H1 (cell line): ENCODE measurements around the gene NCK2. TPM values are rescaled to one million over a fixed set of nuclear protein-coding genes. Genes with fewer than 3 reads are reported as not detected.

Source experiments
- CTCF ChIA-PET: fragments of 300-600 bp; sonication (Branson Sonifier 250); formaldehyde crosslinking; loops from one replicate; lab custom pipeline; 2021; ENCODE audit not compliant: partially characterized antibody; lab: Charles Lee
- POLR2A ChIA-PET: fragments of 300-600 bp; sonication (Branson Sonifier 250); formaldehyde crosslinking; loops from one replicate; lab custom pipeline; 2021; ENCODE audit warnings: inconsistent platforms; ENCODE audit not compliant: partially characterized antibody; lab: Charles Lee
- DNase-seq, 2 experiments: peaks; one replicate each; pipeline versions ENCODE4 v3.0.0 to v3.0.0-alpha.2; 2010 to 2022; ENCODE audit warnings: low spot score in 2 of 2, low read depth in 1 of 2, mixed read lengths in 1 of 2
- FAIRE-seq: peaks from 2 replicates; lab custom pipeline; 2011; peaks lifted over from hg19 to GRCh38; lab: Jason Lieb, UNC
- H2AFZ ChIP-seq: 2 replicates; pipeline ENCODE4 v1.8.1; 2012; ENCODE audit warnings: low read length, inconsistent platforms
- H2AK5ac ChIP-seq: 2 replicates; pipeline ENCODE4 v1.6.1; 2013; ENCODE audit warnings: low read depth, low read length
- H2BK120ac ChIP-seq: replicated peaks from 2 replicates; pipeline ENCODE3; 2013; ENCODE audit warnings: low read depth, low read length, inconsistent platforms
- H2BK12ac ChIP-seq: 2 replicates; pipeline ENCODE4 v1.6.1; 2013; ENCODE audit warnings: low read depth, low read length
- H2BK15ac ChIP-seq: 2 replicates; pipeline ENCODE4 v1.6.1; 2013; ENCODE audit warnings: low read length
- H2BK20ac ChIP-seq: 2 replicates; pipeline ENCODE4 v1.6.1; 2013; ENCODE audit warnings: low read length
- H2BK5ac ChIP-seq: 2 replicates; pipeline ENCODE4 v1.6.1; 2013; ENCODE audit warnings: low read depth, low read length
- H3K14ac ChIP-seq: 2 replicates; pipeline ENCODE4 v1.6.1; 2013; ENCODE audit warnings: inconsistent platforms; ENCODE audit not compliant: insufficient read length
- H3K18ac ChIP-seq: 2 replicates; pipeline ENCODE4 v1.6.1; 2013; ENCODE audit warnings: low read length; ENCODE audit errors: extremely low read depth
- H3K23ac ChIP-seq: 2 replicates; pipeline ENCODE4 v1.6.1; 2013; ENCODE audit warnings: inconsistent platforms; ENCODE audit not compliant: insufficient read length
- H3K23me2 ChIP-seq: 2 replicates; pipeline ENCODE4 v1.6.1; 2013; ENCODE audit warnings: low read depth, low read length
- H3K27ac ChIP-seq: 2 replicates; pipeline ENCODE4 v1.6.1; 2011; ENCODE audit warnings: low read depth, low read length, inconsistent platforms
- H3K27me3 ChIP-seq, 4 experiments: replicated peaks in 1 of 4; 1 replicate in 1 of 4; 2 replicates in 3 of 4; pipeline versions ENCODE4 v1.6.1 to v1.8.1; 2011 to 2013; ENCODE audit warnings: low read length in 3 of 4, mild to moderate bottlenecking in 3 of 4, inconsistent platforms in 2 of 4, mixed read lengths in 2 of 4, moderate library complexity in 1 of 4; ENCODE audit not compliant: control insufficient read depth in 3 of 4, insufficient read depth in 3 of 4; ENCODE audit errors: extremely low read depth in 1 of 4
- H3K36me3 ChIP-seq, 4 experiments: 2 replicates each; pipeline versions ENCODE4 v1.6.1 to v1.8.1; 2011 to 2013; ENCODE audit warnings: mild to moderate bottlenecking in 4 of 4, low read length in 3 of 4, moderate library complexity in 2 of 4, control low read depth in 1 of 4, inconsistent platforms in 1 of 4; ENCODE audit not compliant: insufficient read depth in 4 of 4, control insufficient read depth in 2 of 4
- H3K4ac ChIP-seq: replicated peaks from 2 replicates; pipeline ENCODE3; 2013; ENCODE audit warnings: low read length, low read depth, mixed read lengths, inconsistent platforms; ENCODE audit not compliant: insufficient read length
- H3K4me1 ChIP-seq, 4 experiments: replicated peaks in 1 of 4; 1 replicate in 1 of 4; 2 replicates in 3 of 4; pipeline versions ENCODE4 v1.6.1 to v1.8.1; 2011 to 2013; ENCODE audit warnings: low read length in 3 of 4, inconsistent platforms in 2 of 4, mixed read lengths in 1 of 4; ENCODE audit not compliant: insufficient read depth in 4 of 4, control insufficient read depth in 3 of 4
- H3K4me2 ChIP-seq, 2 experiments: 2 replicates each; pipeline versions ENCODE4 v1.6.1 to v1.8.1; 2011 to 2013; ENCODE audit warnings: low read depth in 2 of 2, low read length in 2 of 2, control low read depth in 1 of 2, inconsistent platforms in 1 of 2, mild to moderate bottlenecking in 1 of 2; ENCODE audit not compliant: insufficient read depth in 1 of 2
- H3K4me3 ChIP-seq, 4 experiments: fragments of 200-600, 300-600 bp in 1 of 4; sonication (generic), shearing (Covaris generic), sonication (Bioruptor Twin) in 1 of 4; 2 replicates each; pipeline versions ENCODE4 v1.5.1 to v1.8.1; 2011 to 2016; ENCODE audit warnings: low read length in 4 of 4, low read depth in 3 of 4, control low read depth in 2 of 4, inconsistent platforms in 2 of 4, mild to moderate bottlenecking in 2 of 4, mixed read lengths in 1 of 4, moderate library complexity in 1 of 4; ENCODE audit not compliant: insufficient read depth in 2 of 4; ENCODE audit errors: extremely low read depth in 1 of 4
- H3K56ac ChIP-seq: replicated peaks from 2 replicates; pipeline ENCODE3; 2013; ENCODE audit warnings: low read depth, mild to moderate bottlenecking, mixed read lengths, low read length, inconsistent platforms; ENCODE audit not compliant: insufficient read length
- H3K79me1 ChIP-seq: 2 replicates; pipeline ENCODE4 v1.6.1; 2013; ENCODE audit warnings: low read depth, low read length, control low read depth
- H3K79me2 ChIP-seq, 2 experiments: 2 replicates each; pipeline versions ENCODE4 v1.6.1 to v1.8.1; 2012 to 2013; ENCODE audit warnings: low read length in 2 of 2, mild to moderate bottlenecking in 2 of 2, inconsistent platforms in 1 of 2; ENCODE audit not compliant: insufficient read depth in 2 of 2, control insufficient read depth in 1 of 2
- H3K9ac ChIP-seq, 4 experiments: replicated peaks in 1 of 4; 1 replicate in 1 of 4; 2 replicates in 3 of 4; pipeline versions ENCODE4 v1.6.1 to v1.8.1; 2011 to 2013; ENCODE audit warnings: low read depth in 3 of 4, low read length in 3 of 4, control low read depth in 2 of 4, mild to moderate bottlenecking in 2 of 4, moderate library complexity in 2 of 4, inconsistent platforms in 1 of 4; ENCODE audit errors: extremely low read depth in 1 of 4
- H3K9me3 ChIP-seq, 2 experiments: 2 replicates each; pipeline versions ENCODE4 v1.6.1 to v1.8.1; 2012 to 2013; ENCODE audit warnings: mild to moderate bottlenecking in 2 of 2, moderate library complexity in 2 of 2, control low read depth in 1 of 2, inconsistent platforms in 1 of 2, low read depth in 1 of 2, low read length in 1 of 2, mixed read lengths in 1 of 2; ENCODE audit not compliant: insufficient read depth in 2 of 2
- H4K20me1 ChIP-seq, 2 experiments: replicated peaks in 1 of 2; 2 replicates each; pipeline versions ENCODE3 to v1.8.1; 2011 to 2013; ENCODE audit warnings: inconsistent platforms in 2 of 2, low read length in 2 of 2, mild to moderate bottlenecking in 1 of 2; ENCODE audit not compliant: insufficient read depth in 2 of 2, control insufficient read depth in 1 of 2
- H4K5ac ChIP-seq: 2 replicates; pipeline ENCODE4 v1.6.1; 2013; ENCODE audit warnings: low read length, low read depth, mixed read lengths, inconsistent platforms; ENCODE audit not compliant: insufficient read length
- H4K8ac ChIP-seq: 2 replicates; pipeline ENCODE4 v1.8.0; 2013; ENCODE audit warnings: mild to moderate bottlenecking, moderate library complexity, low read length, inconsistent platforms; ENCODE audit not compliant: insufficient read depth; ENCODE audit errors: extremely low read depth
- H4K91ac ChIP-seq: replicated peaks from 2 replicates; pipeline ENCODE3; 2013; ENCODE audit warnings: low read length, mixed read lengths, inconsistent platforms; ENCODE audit not compliant: insufficient read length
- CHD1 ChIP-seq: IDR thresholded peaks from 2 replicates; pipeline ENCODE4 v1.6.1; 2012; ENCODE audit warnings: low read depth, low read length, improper control_type of control experiment
- CREB1 ChIP-seq: IDR thresholded peaks from 2 replicates; pipeline ENCODE4 v1.6.1; 2012; ENCODE audit warnings: inconsistent platforms
- EGR1 ChIP-seq: IDR thresholded peaks from 2 replicates; pipeline ENCODE4 v1.6.1; 2011; ENCODE audit warnings: low read depth, low read length, borderline replicate concordance
- EP300 ChIP-seq, 2 experiments: IDR thresholded peaks; 1 replicate in 1 of 2; 2 replicates in 1 of 2; pipeline ENCODE4 v1.6.1; 2011 to 2012; ENCODE audit warnings: low read depth in 2 of 2, low read length in 2 of 2, mild to moderate bottlenecking in 2 of 2, borderline replicate concordance in 1 of 2, inconsistent platforms in 1 of 2, moderate library complexity in 1 of 2
- HDAC6 ChIP-seq: IDR thresholded peaks from one replicate; pipeline ENCODE4 v1.7.1; 2012; ENCODE audit warnings: low read depth, mild to moderate bottlenecking, inconsistent platforms, low read length, moderate library complexity
- KDM1A ChIP-seq: fragments of 200-600, 300-600 bp; sonication (generic); IDR thresholded peaks from 2 replicates; pipeline ENCODE4 v1.7.1; 2016; ENCODE audit warnings: mild to moderate bottlenecking, low read length, borderline replicate concordance
- YY1 ChIP-seq: IDR thresholded peaks from 2 replicates; pipeline ENCODE4 v1.6.1; 2011; ENCODE audit warnings: low read depth, mild to moderate bottlenecking, low read length
- ZNF274 ChIP-seq: IDR thresholded peaks from 2 replicates; pipeline ENCODE4 v1.7.0; 2012; ENCODE audit warnings: low read length, borderline replicate concordance; ENCODE audit errors: extremely low read depth
- WGBS, 2 experiments: shearing (Covaris generic) in 1 of 2; methylation state at CpG; one replicate each; pipeline versions ENCODE4 v1.1.6 to v1.1.7; 2013 to 2015; ENCODE audit warnings: low lambda C conversion rate in 2 of 2, mixed read lengths in 2 of 2, inconsistent platforms in 1 of 2, low coverage in 1 of 2, missing lambda C conversion rate in 1 of 2; ENCODE audit not compliant: insufficient replicate concordance in 2 of 2, insufficient coverage in 1 of 2, insufficient read length in 1 of 2; ENCODE audit errors: extremely low coverage in 1 of 2, missing lambda C conversion rate in 1 of 2; 5-methylcytosine and 5-hydroxymethylcytosine counted together
- polyA plus RNA-seq, 7 experiments: library from polyadenylated mRNA; depleted of rRNA in 3 of 7; stranded (reverse) in 5 of 7; unstranded in 2 of 7; fragments of >200 nt in 5 of 7; fragments of 200-250 nt in 2 of 7; gene quantifications; 1 replicate in 5 of 7; 2 replicates in 1 of 7; 4 replicates in 1 of 7; pipeline versions ENCODE4 v1.2.1 to v1.2.3, GENCODE V29; 2011 to 2013; ENCODE audit warnings: missing spikeins in 2 of 7, mixed read lengths in 2 of 7
- total RNA-seq: library from RNA; stranded (reverse); fragmentation: NEBNext Ultra II Directional; extraction: Animal tissue kit (Norgen Biotek cat#: 25700); gene quantifications from 2 replicates; pipeline ENCODE4 v1.2.1, GENCODE V29; 2021
- TF ChIP-seq, protein P1 (sequence below): IDR thresholded peaks from 2 replicates; pipeline ENCODE4 v1.6.1; 2012; ENCODE audit warnings: inconsistent platforms

The NCK2 gene
- total and polyA plus RNA-seq, 2 of the 8 experiments (the other 6 are each of a cell fraction or from before 2014, with no cell fraction given), result 30.3 to 65.7 TPM

DNA sequence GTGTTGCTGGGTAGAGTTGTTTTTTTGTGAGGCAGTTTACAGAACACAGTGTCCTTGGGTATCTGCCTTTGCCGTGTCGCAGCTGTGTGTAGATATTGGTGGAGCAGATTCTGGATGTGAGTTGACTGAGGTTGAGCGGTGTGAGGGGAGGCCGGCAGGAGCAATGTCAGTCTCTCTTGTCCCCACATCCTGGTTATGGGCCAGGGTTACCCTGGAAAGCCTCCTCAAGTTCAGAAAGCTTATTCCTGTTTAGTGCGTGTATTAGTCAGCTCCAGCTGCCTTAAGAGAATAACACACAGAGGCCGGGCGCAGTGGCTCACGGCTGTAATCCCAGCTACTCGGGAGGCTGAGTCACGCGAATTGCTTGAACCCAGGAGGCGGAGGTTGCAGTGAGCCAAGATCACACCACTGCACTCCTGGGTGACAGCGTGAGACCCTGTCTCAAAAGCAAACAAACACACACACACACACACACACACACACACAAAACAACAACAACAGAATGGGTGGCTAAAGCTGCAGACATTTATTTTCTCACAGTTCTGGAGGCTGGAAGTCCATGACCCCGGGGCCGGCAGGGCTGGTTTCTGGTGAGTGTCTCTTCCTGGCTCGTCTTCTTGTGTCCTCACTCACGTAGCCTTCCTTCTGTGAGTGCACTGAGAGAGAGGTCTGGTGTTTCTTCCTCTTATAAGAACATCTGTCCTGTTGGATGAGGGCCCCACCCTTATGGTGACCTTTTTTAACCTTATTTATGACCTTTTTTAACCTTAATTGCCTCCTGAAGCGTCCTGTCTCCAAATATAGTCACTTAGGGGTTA lies 5.1 kb downstream of the NCK2 start:
- H3K9ac ChIP-seq, result no peak overlapping the region
- H3K4me2 ChIP-seq, result no peak overlapping the region
- H2BK120ac ChIP-seq, result no peak overlapping the region
- H3K4me1 ChIP-seq, result peaks cover 3 to 10% (median 7%) of the 10 kb centered on the region in 4 experiments; a peak in 6 of 7 replicates
- H3K4ac ChIP-seq, result no peak overlapping the region
- H3K27me3 ChIP-seq, result no peaks in the 10 kb centered on the region
- H2BK5ac ChIP-seq, result no peak overlapping the region
- H2AK5ac ChIP-seq, result no peak overlapping the region
- H2BK12ac ChIP-seq, result no peak overlapping the region
- peaks cover 0 to 4% (median 0%) of the 10 kb centered on the region in 4 experiments; a peak in 1 of 8 replicates for H3K36me3 ChIP-seq
- H3K14ac ChIP-seq, result no peak overlapping the region
- peaks cover 25 to 34% of the 10 kb centered on the region in 2 experiments for H4K20me1 ChIP-seq
- 98% methylated on average over 18 of the region's 18 CpGs; no CpG with 5 or more reads in 1 of the 2 experiments for WGBS, 2 experiments
- POLR2A ChIA-PET, result interaction anchor here (1.4 kb wide), 1 partner anchor 9 kb away, joined by 3 read pairs; no protein-coding TSS in a partner anchor
- H4K8ac ChIP-seq, result peak overlapping the region; percentile 17; the same call in 1 of the 2 replicates
- no peak overlapping the region for H3K56ac ChIP-seq
- H4K91ac ChIP-seq, result no peak overlapping the region
- H3K4me3 ChIP-seq, result no peak overlapping the region
- peaks cover 7% of the 10 kb centered on the region; the same call in 1 of the 2 replicates for H3K23me2 ChIP-seq
- peaks cover 14% of the 10 kb centered on the region for H3K79me1 ChIP-seq
- H3K9me3 ChIP-seq, result no peaks in the 10 kb centered on the region
- H3K79me2 ChIP-seq, result peaks cover 19 to 95% of the 10 kb centered on the region in 2 experiments
- no peak overlapping the region for H3K18ac ChIP-seq
- H2BK15ac ChIP-seq, result no peak overlapping the region
- H3K23ac ChIP-seq, result no peak overlapping the region
- no peak overlapping the region for H4K5ac ChIP-seq
- no peak overlapping the region for H3K27ac ChIP-seq
- H2BK20ac ChIP-seq, result no peak overlapping the region
- DNase-seq (no peak), FAIRE-seq (no peak)
- CTCF ChIA-PET, result interaction anchor here (0.6 to 1.4 kb wide), 2 partner anchors 14 to 81 kb away, joined by 3 to 4 read pairs; no protein-coding TSS in a partner anchor
- H2AFZ ChIP-seq, result no peak overlapping the region
- TF ChIP-seq ZNF274, result no peak
- no peak for TF ChIP-seq YY1
- no peak for TF ChIP-seq HDAC6
- no peak for TF ChIP-seq EGR1
- TF ChIP-seq EP300 (IDR thresholded peaks at IDR 0.05; ENCODE audit: borderline replicate concordance in 1 of 2, low read depth in 2 of 2, low read length in 2 of 2), result no peak
- no peak for TF ChIP-seq KDM1A
- TF ChIP-seq CHD1, result no peak
- TF ChIP-seq CREB1, result no peak
- TF ChIP-seq, protein P1, sequence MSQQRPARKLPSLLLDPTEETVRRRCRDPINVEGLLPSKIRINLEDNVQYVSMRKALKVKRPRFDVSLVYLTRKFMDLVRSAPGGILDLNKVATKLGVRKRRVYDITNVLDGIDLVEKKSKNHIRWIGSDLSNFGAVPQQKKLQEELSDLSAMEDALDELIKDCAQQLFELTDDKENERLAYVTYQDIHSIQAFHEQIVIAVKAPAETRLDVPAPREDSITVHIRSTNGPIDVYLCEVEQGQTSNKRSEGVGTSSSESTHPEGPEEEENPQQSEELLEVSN, result no peak
